Left renal pelvis (tissue), 4 donors: Measurements from ENCODE around the gene MBOAT7. TPM values are rescaled to one million over a fixed set of nuclear protein-coding genes. Genes with fewer than 3 reads are reported as not detected.

Experiments
- DNase-seq, 4 donors: peaks; one replicate each; pipeline ENCODE4 v3.0.0-alpha.2; 2013; ENCODE audit warnings: low read depth in 4 of 4, low spot score in 3 of 4
- polyA plus RNA-seq, 4 donors: library from polyadenylated mRNA; unstranded; fragments of 120-200 nt; gene quantifications; one replicate each; pipeline ENCODE4 v1.2.1, GENCODE V29; 2013; ENCODE audit not compliant: insufficient read length in 4 of 4

The MBOAT7 gene
- polyA plus RNA-seq, 4 donors: 51.8 to 86.8 (median 58.9) TPM

DNA sequence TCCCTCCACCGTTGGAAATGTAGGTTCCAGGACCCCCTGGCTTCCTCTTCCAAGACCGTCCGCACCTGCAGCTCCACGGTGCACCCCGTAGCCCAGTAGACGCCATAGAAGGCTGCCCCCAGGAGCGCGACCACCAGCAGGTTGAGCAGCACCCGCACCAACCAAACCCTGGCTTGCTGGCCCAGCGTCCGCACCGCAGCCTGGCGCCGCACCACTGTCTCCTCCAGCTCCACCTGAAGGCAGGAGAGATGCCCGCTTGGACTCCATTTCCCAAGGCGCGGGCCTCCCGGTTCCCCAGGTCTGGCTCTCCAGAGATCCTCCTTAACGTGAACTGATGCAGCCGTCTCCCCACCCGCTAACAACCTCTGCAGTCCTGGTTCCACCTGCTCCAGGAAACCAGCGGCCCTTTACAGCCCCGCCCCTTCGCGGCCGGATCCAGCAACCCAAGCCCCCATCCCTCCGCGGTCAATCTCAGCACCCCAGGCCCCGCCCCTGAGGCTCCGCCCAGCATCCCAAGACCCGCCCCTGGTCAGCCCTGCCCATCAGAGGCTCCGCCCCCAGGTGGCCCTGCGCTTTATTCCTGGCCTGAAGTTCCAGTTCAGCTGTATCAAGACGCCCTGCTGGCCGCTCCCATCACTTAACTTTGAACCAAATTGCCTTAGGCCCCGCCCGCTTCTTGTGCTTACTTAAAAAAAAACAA is 24.9 kb downstream of the MBOAT7 start:
- no peak for DNase-seq

DNA sequence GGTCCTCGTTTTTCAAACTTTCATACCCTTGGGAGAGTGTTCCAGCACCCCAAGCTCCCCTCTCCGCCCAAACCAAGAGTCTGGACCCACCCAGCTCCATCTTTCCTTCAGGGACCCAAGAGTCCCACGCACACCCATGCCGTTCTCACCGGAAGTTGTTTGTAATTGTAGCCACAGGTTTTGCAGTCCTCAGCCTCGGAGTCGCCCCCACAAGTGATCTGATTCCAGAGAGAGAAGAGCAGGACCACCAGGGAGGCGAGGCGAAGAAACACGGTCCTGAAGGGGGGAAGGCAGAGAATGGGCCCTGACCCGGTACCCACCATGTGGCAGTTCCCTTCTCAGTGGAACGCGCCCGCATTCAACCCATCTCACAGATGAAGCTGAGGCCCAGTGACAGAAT is 26.5 kb downstream of the MBOAT7 start:
- DNase-seq: no peak

DNA sequence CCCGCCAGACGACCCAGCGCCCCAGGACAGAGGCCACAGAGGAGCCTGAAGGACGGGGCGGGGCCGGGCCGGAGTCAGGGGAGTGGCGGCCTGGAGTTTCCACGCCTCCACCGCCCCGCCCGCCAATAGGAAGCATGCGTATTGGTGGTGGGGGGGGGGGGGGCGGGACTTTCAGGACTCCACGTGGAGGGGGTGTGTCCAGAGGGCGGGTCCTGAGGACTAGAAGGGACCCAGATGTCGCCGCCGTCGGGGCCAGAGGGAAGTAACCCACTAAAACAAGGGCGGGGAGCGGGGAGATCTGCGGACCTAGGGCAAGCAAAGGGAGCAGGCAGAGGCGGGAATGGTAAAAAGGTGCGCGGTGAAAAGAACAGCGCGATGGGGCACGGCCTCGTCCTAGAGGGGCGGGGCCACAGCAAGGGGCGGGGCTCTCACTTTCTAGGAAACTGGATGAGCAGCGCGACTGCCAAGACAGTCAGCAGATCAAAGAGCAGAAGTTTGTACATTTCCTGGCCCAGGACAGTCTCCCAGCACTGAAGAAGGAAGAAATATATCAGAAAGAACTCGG is 27.1 kb downstream of the MBOAT7 start:
- peak in 1 of 4 donors; percentile 56 for DNase-seq

DNA sequence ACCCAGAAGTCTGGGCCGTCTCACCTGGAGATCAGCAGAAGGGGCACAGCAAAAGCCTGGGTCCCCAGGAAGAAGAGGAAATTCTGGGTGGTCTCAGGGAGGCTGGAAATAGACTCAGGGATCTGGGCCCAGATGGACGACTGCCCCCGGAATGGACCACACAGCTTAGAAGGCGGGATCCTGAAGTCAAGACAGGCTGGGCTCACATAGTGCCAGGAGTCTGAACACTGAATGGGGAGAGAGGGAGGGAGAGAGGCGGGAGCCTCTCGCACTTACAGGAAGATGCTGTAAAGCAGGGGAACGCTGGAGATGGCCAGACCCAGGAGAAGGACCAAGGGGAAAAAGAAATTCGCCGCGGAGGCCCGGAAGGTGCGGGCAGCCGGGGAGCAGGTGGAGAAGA is 28.5 kb downstream of the MBOAT7 start:
- DNase-seq: no peak

DNA sequence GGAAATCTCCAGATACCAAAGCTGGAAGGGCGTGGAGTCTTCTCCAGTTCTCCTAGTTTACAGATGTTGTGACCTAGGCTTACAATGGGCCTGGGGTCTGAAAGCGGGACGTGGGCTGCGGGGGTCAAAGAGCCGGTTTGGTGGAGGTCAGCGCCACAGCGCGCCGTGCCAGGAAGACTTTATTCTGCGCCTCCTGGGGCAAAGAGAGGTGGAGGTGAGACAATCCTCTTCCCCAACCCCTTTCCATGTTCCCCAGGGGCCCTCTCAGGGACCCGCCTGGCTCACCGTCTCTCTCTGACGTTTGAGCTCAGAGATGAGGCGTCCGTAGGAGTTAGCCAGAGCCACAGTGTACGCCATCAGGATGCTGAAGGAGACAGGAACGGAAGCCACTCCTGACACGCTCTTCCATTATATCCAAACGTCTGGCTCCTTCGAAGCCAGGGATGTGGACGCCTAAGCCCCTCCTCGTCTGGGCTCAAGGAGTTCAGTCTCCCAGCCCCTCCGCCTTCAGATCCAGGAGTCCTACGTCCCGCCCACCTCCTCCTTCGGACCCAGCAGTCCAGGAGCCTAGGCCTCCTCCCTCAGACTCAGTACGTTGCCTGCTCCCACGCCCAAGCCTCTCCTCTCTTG is 29.1 kb downstream of the MBOAT7 start:
- DNase-seq: no peak

DNA sequence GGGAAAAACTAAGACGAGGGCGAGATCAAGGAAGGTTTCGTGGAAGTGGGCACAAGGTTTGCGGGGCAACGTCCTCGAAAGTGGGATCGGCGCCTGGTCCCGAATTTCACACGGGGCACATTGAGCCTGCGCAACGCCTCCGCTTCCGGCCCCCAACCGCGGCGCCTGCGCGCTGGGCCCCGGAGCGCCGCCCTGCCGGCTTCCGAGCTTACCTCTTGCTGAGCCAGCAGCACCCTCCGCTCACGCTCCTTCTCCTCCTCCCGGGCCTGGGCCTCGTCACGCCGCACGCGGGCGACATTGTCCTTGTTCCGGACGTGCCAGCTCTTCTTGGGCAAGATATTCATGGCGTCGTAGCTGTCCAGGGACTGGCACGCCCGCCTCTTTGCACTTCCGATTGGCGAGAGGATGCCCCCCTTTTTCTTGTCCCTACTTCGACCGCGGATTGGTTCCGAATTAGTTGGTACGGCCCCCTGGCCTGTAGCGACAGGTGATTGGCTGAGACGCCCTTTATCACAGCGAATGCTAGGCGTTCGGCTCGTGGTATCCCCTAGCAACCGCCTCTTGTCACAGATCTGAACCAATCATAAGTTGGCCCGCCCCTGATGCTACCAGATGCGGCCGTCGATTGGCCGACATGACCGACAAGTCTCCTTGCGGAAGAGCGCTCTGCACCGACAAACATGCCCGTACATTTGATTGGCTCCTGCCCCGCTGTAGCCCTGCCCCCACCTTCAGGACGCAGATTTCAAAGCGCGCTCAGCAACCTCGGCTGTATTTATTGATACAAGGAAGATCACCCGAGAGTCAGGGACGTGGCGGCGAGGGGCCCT is 29.8 kb downstream of the MBOAT7 start, which contains the start of gene LENG1:
Gene LENG1, minus strand, starts transcription at position 370 of the 830 bp plus-strand sequence. Its CDS starts 26 bp downstream, at position 344.
- peak; percentile 99 to 100 (median 100) for DNase-seq

DNA sequence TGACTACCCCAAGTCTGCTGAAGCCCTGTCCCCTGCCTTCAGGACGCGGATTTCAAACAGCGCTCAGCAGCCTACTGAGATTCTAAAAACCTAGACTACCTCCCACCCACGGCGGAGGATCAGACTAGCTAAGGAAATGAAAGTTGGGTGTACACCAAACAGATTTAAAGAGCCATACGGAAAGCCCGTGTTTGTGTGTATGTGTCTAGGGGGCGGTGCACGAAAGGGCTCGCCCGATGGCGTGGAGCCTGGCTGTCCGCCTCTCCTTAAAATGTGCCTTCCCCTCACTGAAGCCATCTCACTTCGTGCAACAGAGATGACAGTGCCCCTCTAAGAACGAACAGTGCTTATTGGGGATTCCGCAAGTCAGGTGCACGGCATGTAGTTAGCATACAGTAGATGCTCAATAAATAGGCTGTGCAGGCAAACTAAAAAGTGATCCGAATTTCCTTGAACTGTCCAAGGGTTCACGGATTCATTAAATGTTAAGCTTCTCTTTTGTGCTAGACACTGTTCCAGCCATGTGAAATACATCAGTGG is 30.5 kb downstream of the MBOAT7 start:
- DNase-seq: no peak

DNA sequence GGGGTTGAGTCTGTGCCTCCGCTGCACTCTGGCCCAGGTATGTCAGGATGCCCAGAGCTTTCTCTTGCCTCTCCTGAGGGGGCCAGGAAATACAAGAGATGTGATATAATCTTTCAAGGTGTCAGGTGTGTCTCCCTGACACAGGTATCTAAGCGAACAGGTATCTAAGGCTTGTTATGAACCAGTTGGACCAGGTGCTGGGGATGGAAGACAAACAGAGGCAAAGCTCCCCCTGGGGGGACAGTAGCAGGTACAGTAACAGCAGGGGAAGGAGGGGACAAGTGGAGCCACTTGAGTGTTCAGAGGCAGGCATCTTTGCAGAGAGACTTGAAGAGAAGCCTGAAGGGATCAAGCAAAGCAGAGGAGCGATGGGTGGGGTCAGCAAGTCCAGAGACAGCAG is 32.4 kb downstream of the MBOAT7 start:
- no peak for DNase-seq

DNA sequence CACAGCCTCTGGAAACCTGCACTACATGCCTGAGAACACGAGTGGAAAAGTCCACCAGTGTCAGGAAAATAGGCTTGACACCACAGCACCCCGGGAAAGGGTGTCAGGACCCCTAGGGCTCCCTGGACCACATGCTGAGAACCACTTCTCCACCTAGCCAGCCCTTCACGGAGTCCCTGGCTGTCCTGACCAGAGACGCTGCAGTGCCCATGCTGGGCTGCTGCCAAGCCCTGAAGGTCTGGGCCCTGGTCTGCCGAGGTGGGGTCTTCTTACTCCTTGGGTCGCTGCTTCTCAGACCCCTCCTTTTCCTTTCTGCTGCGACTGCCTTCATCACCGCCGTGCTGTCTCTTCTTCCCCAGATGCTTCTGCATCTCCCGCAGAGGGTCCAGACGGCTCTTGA is 32.9 kb downstream of the MBOAT7 start:
- no peak for DNase-seq

DNA sequence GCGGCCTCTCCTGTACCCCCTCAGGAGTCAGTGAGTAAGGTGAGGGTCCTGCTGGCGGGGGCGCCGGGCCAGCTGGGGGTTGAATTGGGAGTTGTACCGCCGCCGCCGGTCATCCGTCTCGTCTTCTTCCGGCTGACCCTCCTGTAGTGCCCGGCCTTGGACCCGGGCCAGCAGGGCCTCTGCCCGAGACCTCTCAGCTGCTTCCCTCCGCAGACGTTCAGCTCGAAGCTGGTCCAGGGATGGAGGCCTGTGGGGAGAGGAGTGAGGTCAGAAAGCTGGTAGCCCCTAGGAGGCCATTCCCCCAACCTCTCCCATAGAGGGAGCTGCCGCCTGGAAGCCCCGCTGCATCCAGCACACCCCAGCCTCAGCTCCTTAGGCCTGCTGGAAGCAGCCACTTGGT is 33.7 kb downstream of the MBOAT7 start:
- no peak for DNase-seq

DNA sequence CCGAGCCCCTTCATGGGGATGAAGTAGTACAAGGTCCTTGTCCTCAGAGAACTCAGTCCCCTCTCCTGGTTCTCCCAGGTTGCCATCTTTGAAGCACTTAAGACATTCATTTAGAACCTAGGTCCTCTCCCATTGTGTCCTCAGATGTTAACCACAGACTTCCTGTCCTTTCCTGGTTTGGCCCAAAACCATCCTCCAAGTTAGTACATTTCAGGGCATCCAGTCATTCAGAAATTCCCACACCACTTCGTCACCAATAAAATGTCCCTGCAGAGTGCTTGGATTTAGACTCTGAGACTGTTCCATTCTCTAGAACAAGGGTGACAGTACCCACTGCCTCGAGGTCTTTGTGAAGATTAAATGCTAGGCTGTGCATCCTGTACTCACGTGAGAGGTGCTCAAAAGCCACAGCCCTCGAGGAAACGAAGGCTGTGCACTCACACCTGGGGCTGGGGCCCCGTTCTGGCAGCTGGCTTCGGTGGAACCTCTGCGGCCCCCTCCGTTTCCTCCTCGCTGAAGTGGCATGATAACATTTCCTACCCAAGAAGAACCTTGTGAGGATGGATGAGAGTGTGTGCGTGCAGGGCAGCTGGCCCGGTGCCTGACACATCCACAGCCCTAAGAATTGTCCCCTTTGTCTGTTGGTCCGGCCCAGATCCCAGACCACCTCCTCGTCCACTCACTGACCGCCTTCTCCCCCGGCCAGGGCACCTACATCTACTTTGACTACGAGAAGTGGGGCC is 34.6 kb downstream of the MBOAT7 start:
- DNase-seq: no peak

DNA sequence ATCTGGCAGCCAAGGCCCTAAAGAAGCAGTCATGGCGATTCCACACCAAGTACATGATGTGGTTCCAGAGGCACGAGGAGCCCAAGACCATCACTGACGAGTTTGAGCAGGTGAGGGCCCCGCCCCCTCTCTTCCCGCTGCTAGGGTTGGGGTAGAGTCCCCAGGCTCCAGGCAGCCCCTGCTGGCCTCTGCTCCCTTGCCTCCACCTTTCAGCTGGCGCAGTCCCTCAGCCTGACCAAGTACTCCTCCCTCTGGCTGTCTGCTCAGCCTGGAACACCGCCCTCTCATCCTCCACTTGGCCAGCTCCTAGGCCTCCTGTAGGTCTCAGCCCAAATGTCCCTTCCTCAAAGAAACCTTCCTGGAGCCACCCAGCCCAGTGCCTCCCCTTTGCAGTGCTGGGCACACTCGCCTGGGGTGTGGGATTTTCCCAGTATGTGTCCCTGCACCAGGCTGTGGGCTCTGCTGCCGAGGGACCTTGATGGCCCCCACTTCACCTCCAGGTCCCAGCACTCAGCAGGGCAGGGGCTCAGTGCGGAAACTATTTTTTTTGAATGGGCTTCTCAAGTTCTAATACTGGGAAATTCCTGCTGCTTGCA is 35.6 kb downstream of the MBOAT7 start:
- DNase-seq: no peak

DNA sequence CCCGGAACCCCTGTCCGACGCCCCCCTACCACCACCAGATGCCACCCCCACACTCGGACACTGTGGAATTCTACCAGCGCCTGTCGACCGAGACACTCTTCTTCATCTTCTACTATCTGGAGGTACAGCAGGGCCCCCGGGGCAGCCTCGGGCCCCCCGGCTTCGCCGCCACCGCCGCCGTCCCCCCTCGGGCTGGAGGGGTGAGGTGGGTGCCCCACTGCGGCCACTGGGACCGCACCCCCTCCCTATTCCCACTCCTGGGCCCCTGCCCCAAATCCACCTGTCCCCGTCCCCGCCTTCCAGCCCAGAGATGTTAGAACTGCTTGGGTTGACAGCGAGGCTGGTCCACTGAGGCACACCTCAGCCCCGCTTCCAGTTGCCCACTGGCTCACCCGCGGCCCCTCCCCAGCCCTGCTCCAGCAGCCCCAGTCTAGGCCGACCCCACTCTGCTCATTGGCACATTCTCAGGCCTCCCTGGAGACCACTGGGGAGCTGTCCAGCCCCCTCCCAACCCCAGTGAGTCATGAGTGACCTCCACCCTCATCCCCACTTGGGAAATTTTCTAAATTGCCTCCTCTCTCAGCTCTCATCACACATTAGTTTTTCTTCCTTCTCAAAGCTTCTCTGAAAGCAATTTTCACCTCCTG is 36.4 kb downstream of the MBOAT7 start:
- no peak for DNase-seq

DNA sequence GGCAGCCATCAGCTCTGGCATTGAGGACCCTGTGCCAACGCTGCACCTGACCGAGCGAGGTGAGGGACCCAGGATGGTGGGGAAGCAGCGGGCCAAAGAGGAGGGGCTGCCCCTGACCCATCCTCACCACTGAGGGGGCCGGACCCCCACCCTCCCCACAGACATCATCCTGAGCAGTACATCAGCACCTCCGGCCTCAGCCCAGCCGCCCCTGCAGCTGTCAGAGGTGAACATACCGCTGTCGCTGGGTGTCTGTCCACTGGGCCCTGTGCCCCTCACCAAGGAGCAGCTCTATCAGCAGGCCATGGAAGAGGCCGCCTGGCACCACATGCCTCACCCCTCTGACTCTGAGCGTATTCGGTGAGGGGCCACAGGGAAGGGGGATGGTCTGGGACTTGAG is 37.1 kb downstream of the MBOAT7 start:
- DNase-seq: no peak

DNA sequence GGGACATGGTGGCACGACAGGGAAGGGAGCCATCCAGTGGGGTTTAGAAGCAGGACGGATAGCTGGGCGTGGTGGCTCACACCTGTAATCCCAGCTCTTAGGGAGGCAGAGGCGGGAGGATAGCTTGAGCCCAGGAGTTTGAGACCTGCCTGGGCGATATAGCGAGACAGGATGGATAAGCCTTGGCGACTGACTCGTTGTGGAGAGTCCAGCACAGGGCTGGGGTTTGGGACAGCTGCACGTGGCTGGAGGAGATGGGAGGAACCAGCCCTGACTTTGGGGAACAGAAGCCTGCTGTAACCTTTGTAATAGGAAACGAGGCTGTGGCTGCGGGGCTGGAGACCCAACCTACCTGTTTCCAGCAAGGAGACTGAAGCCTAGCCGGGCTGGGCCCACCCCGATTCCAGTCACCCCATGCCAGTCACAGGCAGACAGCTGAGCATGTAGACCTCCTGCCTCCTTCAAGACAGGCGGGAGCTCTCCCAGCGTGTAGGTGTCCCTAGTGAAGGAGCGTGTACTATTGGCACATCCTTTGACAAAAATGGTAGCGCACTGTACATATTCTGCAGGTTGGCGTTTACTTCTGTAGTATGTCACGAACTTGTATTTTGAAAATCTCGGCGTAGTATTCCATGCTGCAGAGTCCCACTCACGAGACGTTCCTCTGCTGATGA is 37.9 kb downstream of the MBOAT7 start:
- DNase-seq: no peak

DNA sequence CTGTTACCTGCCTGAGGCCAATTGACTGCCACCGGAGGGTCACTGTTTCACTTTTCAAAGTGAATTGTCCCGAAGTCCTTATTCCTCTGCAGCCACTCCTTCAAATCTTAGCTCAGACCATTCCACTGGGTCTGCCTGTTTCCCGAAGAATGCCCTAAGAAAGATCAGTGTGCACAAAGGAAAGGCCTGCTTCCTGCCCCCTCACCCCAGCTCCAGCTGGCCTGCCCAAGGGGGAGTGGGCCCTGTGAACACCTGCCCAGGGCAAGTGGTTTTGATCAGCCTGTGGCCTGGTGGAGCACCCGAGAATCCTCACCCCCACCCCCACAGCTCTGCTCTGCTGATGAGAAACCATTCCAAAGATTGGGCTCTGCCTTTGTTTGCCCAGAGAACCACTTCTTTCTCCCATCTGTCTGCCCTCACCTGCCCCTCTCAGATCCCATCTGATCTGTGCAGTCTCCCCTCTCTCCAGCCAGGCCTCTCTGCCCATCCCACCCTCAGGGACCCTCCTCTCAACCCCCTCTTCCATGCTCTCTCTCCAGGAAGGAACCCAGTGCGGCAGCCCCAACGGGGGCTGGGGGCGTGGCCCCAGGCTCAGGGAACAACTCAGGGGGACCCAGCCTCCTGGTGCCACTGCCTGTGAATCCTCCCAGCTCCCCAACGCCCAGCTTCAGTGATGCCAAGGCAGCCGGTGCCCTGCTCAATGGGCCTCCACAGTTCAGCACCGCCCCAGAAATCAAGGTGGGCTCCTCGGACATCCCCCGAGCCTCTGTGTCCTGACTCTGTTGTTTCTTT is 40.2 kb downstream of the MBOAT7 start:
- no peak for DNase-seq

DNA sequence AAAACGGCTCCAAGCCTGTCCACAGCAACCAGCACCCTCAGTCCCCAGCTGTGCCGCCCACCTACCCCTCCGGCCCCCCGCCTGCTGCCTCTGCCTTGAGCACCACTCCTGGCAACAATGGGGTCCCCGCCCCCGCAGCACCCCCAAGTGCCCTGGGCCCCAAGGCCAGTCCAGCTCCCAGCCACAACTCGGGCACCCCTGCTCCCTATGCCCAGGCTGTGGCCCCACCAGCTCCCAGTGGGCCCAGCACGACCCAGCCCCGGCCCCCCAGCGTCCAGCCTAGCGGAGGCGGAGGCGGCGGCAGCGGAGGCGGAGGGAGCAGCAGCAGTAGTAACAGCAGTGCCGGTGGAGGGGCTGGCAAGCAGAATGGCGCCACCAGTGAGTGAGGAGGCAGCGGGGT is 41.2 kb downstream of the MBOAT7 start:
- DNase-seq: no peak

DNA sequence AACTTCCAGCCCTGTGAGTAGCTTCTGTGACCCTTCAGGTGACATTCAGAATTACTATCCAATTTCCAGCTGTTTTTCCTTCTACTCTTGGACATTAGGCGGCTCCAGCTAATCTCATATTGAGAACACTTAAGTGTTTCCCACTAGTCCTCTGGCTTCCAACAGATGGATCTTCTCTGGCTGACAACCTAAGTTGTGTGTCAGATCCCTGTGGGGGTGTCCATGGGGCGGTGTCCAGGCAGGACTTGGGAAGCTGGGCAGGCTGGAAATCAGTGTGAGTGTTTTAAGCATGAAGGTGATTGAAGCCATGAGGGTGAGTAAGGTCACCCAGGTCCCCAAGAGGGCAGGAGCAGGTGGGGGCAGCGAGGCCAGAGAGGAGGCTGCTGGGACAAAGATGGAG is 41.7 kb downstream of the MBOAT7 start:
- peak in 1 of 4 donors; percentile 56 for DNase-seq
